GM11168 (cell line): ENCODE data around the gene CTNNA3.

Source experiments
- in situ Hi-C: fragments of 300-500 bp; cut with MboI; formaldehyde crosslinking; loops from one replicate; pipeline ENCODE4 v1.12.0; 2022; ENCODE audit warnings: low sequenced_read_pairs; ENCODE audit not compliant: unreplicated experiment

CTNNA3 gene

GRCh38 chr10:65949526-65949925, 1746.5 kb downstream of the CTNNA3 start:
- in situ Hi-C loops = no loop called here

GRCh38 chr10:65945061-65945460, 1750.9 kb downstream of the CTNNA3 start:
- in situ Hi-C loops = no loop called here

GRCh38 chr10:65943451-65943850, 1752.5 kb downstream of the CTNNA3 start:
- in situ Hi-C loops = no loop called here

- in situ Hi-C loops = no loop called here
Measured at GRCh38 chr10:65940816-65941662, 1755.0 kb downstream of the CTNNA3 start.

- in situ Hi-C loops = no loop called here
Measured at GRCh38 chr10:65940105-65940504, 1755.9 kb downstream of the CTNNA3 start.

- in situ Hi-C loops = no loop called here
Measured at GRCh38 chr10:65931291-65932070, 1764.5 kb downstream of the CTNNA3 start.

GRCh38 chr10:65911151-65911835, 1784.7 kb downstream of the CTNNA3 start:
- in situ Hi-C loops = no loop called here

- in situ Hi-C loops = no loop called here
Measured at GRCh38 chr10:65910209-65910608, 1785.8 kb downstream of the CTNNA3 start.

GRCh38 chr10:65907199-65907712, 1788.7 kb downstream of the CTNNA3 start:
- in situ Hi-C loops = no loop called here

- in situ Hi-C loops = no loop called here
Measured at GRCh38 chr10:65903620-65904019, 1792.4 kb downstream of the CTNNA3 start.

GRCh38 chr10:65900271-65900670, 1795.7 kb downstream of the CTNNA3 start:
- in situ Hi-C loops = no loop called here

- in situ Hi-C loops = no loop called here
Measured at GRCh38 chr10:65898055-65898454, 1797.9 kb downstream of the CTNNA3 start.

- in situ Hi-C loops = no loop called here
Measured at GRCh38 chr10:65894961-65895360, 1801.0 kb downstream of the CTNNA3 start.

- in situ Hi-C loops = no loop called here
Measured at GRCh38 chr10:65894379-65894778, 1801.6 kb downstream of the CTNNA3 start.

- in situ Hi-C loops = no loop called here
Measured at GRCh38 chr10:65893676-65894075, 1802.3 kb downstream of the CTNNA3 start.

GRCh38 chr10:65892284-65892683, 1803.7 kb downstream of the CTNNA3 start:
- in situ Hi-C loops = no loop called here

GRCh38 chr10:65891073-65891981, 1804.7 kb downstream of the CTNNA3 start:
- in situ Hi-C loops = no loop called here

GRCh38 chr10:65864529-65864928, 1831.5 kb downstream of the CTNNA3 start:
- in situ Hi-C loops = loop anchor here (10.0 kb wide), 1 partner anchor 80 kb away; no protein-coding TSS in a partner anchor

GRCh38 chr10:65864036-65864435, 1832.0 kb downstream of the CTNNA3 start:
- in situ Hi-C loops = loop anchor here (10.0 kb wide), 1 partner anchor 79 kb away; no protein-coding TSS in a partner anchor
